KG1 (cell line): ENCODE results near the gene GNG4.

Experiments
- DNase-seq: peaks from one replicate; lab custom pipeline; 2025; lab: John Stamatoyannopoulos, UW

GNG4 gene

GRCh38 chr1:235649368-235650163, at the start of gene GNG4:
Gene GNG4, minus strand, starts transcription at chr1:235649784. Its CDS starts 65,946 bp downstream, at chr1:235583838.
- no peak for DNase-seq

DNA sequence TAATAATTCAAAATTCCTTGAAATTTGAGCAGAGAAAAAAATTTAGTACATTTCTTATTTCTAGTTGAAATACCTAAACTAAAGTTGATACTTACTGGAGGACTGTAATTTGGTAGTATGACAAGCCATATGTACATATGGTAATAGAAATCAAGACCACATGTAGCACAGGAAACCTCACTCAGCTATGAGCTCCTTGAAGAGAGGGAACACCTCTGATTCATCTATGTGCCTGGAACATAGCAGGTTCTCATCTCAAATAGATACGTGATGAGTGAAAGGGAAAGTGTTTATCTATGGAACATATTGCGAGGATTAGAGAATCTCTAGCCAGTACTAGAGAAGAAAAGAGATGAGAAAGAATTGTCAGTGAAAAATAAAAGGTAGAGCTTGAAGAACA, 47.9 kb upstream of the GNG4 start:
- no peak for DNase-seq

DNA sequence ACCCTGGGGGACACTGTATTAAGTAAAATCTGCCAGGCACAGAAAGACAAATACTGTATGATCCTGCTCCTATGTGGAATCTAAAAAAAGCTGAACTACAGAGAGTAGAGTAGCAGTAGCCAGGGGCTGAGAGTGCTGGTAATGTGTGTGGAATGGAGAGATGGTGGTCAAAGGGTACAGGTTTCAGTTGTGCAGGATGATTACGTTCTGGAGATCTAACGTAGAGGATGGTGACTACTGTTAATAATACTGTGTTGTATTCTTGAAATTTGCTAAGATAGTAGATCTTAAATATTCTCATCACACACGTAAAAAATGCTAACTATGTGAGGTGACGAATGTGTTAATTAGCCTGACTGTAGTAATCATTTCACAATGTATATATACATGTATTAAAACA, 39.8 kb upstream of the GNG4 start:
- no peak for DNase-seq

DNA sequence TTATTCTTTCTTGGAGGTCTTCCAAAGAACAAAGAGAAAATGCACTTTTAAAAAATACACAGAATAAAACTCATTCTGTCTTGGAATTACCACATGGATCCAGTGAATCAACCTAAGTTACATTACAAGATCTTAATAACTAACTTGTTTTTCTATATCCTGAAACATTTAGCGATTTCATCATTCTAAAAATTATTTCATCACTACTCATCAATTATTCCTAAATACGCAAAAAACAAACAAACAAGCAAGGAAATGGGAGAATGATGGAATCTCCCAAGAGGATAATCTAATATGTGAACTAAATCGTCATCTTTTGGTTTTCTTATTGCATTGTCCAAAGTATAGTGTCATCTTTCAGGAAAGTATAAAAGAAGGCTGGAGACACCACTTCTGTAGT, 38.5 kb upstream of the GNG4 start:
- no peak for DNase-seq

- DNase-seq: no peak
Observed at GRCh38 chr1:235683653-235684052, 34.1 kb upstream of the GNG4 start.

DNA sequence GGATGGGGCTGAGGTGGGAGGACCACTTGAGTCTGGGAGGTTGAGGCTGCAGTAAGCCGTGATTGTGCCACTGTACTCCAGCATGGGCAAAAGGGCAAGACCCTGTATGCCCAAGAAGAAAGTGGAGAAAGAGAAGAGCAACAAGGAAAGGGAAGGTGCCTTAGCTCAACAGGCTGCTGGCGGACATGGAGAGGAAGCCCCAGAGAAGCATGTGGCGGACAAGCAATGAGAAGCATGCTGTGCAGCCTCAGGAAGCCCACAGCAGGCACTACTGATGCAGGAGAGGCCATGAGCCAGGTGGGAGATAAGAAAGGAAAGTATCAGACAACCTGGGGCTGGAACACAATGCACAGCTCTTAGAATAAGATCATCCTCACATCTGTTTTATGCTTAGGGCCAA, 32.6 kb upstream of the GNG4 start:
- no peak for DNase-seq

DNA sequence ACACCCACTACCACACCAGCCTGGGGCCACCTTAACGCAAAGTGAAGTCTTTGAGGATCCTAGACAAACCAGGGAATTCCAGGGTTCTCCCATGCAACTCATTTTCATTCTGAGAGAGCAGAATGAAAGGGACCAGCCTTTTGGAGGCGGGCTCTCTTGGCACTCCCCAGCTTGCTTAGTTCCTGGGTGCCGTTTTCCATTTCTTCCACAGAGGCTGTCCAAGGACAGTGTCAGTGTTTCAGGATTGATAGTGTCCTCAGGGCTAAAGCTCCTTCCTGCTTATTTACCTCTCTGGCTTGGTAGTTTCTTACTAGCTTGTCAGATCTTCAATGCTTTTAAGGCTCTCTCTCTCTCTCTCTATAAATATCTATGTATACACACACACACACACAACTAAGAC, 30.1 kb upstream of the GNG4 start:
- DNase-seq: no peak

DNA sequence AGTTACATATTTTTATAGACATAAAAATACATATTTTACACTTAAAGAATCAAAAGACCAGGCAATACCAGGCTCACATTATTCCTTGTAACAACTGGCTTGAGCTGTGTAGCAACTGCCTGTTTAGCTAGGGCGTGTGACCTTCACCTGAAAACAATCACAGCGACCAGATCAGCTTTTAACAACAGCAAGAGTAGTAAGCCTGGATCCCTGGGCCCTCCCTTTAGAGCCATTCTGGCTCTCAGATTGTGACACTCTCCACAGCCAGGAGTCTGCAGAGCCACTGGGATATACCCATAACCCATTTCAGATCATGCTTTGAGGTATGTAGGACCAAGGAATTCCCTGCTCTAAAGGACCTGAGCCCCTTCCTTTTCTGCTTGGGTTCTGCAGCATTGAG, 29.4 kb upstream of the GNG4 start:
- DNase-seq: no peak

DNA sequence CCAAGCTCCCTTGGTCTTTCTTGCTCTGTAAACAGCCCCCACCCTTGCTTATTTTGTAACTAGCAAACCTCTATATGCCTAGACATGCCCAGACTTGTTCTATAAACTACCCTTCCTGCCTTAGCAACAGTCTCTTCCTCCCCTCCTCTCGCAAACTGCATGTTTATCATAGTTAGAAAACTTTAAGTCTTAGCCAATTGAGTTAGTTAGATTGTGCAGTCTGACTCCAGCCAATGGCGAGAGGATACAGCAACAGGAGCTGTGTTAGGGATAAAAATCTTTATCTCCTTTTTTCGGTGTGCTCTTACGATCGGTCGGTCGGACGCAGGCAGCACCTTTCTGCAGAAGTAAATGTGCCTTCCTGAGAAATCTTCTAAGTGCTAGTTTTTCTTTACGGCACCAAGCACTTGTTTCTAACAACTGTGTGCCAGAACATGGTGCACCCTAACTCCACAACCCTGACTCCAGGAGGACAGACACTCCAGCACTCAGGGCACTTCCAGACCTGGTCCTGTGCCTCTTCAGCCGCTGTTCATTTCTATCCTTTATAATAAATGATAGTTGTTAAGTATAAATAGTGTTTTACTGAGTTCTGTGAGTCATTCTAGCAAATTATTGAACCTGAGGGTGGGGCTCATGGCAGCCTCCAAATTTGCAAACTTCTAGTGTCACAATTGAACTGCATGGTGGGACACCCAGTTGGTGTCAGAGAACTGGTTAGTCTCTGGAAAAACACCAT, 25.7 kb upstream of the GNG4 start:
- DNase-seq: no peak

GRCh38 chr1:235673981-235674380, 24.4 kb upstream of the GNG4 start:
- no peak for DNase-seq

- DNase-seq: no peak
Observed at GRCh38 chr1:235671992-235672391, 22.4 kb upstream of the GNG4 start.

GRCh38 chr1:235670157-235670776, 20.7 kb upstream of the GNG4 start:
- DNase-seq: no peak

- DNase-seq: no peak
Observed at GRCh38 chr1:235669277-235669676, 19.7 kb upstream of the GNG4 start.

DNA sequence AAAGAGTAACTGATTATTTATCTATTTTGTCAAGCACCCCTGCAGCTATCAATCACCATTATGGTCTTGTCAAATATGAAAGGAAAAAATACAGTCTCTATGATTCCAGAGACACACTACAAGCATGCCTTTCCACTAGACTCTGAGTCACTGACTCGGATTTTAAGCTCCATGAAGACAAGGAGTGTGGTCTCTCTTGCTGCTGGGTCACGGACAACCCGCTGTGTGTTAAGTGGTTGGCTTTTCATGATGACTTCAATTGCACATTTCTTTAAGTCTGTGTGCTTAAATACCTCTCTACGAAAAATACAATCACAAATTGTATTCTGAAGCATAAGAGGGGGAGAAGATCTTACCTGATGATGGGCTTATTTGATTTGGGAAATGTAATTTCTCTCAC, 14.0 kb upstream of the GNG4 start:
- DNase-seq: no peak

- DNase-seq: no peak
Observed at GRCh38 chr1:235661568-235661967, 12.0 kb upstream of the GNG4 start.

GRCh38 chr1:235659186-235659771, 9.7 kb upstream of the GNG4 start:
- no peak for DNase-seq

DNA sequence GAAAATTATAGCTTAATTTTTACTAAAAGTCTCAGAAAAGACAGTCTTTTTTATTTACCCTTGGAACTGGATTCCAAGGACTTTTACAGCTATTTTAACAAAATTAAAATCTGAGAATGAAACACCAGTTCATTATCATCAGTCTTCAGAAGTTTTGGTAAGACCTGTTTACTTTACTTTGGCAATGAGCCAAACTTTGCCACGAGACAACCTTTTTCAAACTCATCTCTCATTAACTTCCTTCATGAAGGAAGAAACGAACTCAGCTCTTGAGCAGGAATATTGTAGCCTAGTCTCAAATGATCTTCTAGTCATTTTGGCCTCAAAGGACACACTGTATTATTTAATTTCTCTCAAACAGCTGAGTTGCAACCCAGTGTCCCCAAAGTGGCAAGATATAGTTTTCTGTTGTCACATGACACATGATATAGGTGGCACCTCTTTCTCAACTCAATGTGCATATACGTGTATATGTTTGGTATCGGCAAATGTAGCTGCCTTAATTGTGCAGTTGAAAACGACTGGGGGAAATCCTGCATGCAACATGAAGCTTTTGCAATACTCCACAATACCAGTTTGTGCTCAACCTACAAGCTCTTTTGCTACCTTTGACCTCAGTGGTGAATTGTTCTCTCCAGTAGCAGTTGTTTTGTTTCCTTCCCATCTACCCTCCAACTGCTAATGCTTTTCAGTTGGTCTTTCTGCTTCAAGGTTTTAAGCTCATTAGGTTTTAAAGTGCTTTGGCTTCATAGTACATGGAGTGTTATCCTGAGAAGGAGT, 8.4 kb upstream of the GNG4 start:
- no peak for DNase-seq

- no peak for DNase-seq
Observed at GRCh38 chr1:235657269-235657668, 7.7 kb upstream of the GNG4 start.

DNA sequence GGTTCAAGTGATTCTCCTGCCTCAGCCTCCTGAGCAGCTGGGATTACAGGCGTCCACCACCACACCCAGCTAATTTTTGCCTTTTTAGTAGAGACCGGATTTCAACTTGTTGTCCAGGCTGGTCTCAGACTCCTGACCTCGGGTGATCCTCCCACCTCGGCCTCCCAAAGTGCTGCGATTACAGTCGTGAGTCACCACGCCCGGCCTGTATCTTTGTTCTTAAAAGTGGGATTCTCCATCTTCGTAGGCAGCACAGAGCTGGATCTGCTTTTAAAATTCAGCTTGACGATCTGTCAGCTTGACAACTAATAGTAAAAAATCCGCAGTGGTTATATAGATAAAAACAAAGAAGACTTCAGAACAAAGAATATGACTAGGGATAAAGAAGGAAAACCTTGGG, 2.8 kb upstream of the GNG4 start:
- no peak for DNase-seq

DNA sequence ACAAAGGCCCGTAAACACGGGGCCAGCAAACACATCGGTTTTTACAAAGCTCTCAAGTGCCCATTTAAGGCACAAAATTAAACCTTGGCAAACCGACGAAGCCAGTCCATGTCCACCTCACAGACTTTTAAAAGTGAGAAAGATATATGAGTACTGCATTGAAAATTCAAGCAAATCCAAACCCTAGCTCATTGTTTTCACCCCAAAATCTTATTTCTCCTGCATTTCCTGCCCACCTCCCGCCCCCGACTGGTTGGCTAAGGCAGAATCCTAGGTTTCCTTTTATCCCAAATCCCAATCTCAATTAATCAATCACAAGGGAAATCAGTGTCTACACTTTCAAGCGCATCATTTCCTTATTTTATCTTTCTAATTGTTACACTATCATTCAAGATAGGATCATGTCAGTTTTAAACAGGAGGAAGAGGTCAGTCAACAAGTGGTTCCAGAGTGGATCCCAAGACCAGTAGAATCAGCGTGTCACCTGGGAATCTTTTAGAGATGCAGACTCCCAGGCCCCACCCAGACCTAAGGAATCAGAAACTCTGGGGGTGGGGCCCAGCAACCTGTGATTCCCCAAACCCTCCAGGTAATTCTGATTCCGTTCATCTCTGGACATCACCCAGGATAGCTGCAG, 1.7 kb upstream of the GNG4 start:
- DNase-seq: no peak

DNA sequence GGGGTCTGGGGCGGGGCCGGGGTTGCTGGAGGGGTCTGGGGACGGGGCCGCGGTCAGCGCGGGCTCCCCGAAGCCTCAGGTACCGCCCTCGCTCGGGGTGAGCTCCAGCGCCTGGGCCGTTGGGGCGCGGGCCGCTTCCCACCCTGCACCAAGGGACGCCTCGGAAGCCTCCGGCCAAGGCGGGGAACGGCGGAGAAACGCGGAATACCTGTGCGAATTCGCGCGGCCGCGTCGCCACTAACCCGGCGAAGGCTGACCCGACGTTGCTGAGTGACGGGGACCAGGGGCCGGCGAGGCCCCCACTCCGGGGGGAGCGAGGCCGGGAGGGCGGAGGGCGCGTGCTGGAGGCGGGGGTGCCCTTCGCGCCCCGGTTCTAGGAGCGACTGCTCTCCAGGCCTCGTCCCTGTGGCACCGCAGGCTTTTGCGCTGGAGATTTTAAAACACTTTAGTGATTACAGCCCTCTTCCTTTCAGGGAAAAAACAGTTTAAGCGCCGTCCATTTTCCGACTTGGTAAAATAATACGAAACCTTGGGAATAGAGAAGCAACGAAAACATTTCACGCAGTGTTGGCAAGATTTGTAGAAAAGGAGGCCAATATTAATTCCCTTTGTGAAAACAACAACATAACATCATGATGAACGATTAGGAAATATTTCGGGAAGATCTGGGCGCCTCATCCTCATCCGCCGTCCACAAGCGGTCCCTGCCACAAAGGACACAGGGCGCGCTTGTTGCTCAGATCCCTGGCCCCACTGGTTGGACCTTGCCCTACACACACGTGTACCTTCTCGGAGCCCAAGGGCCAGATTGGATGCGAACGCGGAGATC, 971 bp upstream of the GNG4 start:
- DNase-seq: no peak
